Natural killer cell (primary cell): Measurements from ENCODE around the gene SEZ6L. TPM values are rescaled to one million over a fixed set of nuclear protein-coding genes. Genes with fewer than 3 reads are reported as not detected.

Source experiments
- ATAC-seq, 3 donors: fragments of 150-1000 bp in 2 of 3; fragments of 200-7000 bp in 1 of 3; cut with Tn5 transposase; 1 replicate in 1 of 3; 2 replicates in 2 of 3; pipeline ENCODE4 v1.10.0; 2021; ENCODE audit warnings: mild to moderate bottlenecking in 2 of 3, moderate library complexity in 2 of 3
- DNase-seq, 2 donors: peaks; one replicate each; pipeline versions ENCODE4 v3.0.0 to v3.0.0-alpha.2; 2013 to 2021; ENCODE audit warnings: mixed read lengths in 1 of 2
- H3K27ac ChIP-seq: one replicate; pipeline ENCODE4 v1.5.1; 2013; ENCODE audit warnings: mild to moderate bottlenecking, low read length
- H3K27me3 ChIP-seq: one replicate; pipeline ENCODE4 v1.6.1; 2013; ENCODE audit warnings: low read length; ENCODE audit not compliant: control insufficient read depth, insufficient read depth
- H3K36me3 ChIP-seq: one replicate; pipeline ENCODE4 v1.6.1; 2013; ENCODE audit warnings: low read length; ENCODE audit not compliant: control insufficient read depth, insufficient read depth
- H3K4me1 ChIP-seq: one replicate; pipeline ENCODE4 v1.6.1; 2013; ENCODE audit warnings: low read length; ENCODE audit not compliant: control insufficient read depth, insufficient read depth
- H3K4me3 ChIP-seq: one replicate; pipeline ENCODE4 v1.5.1; 2013; ENCODE audit warnings: low read length
- H3K9me3 ChIP-seq: one replicate; pipeline ENCODE4 v1.6.1; 2013; ENCODE audit warnings: low read length; ENCODE audit not compliant: control insufficient read depth, insufficient read depth
- H3K27ac Mint-ChIP-seq, 2 donors: one replicate each; pipeline ENCODE4 v1.8.0; 2022; ENCODE audit warnings: mild to moderate bottlenecking in 2 of 2, mixed read lengths in 2 of 2, moderate library complexity in 1 of 2
- H3K27me3 Mint-ChIP-seq, 2 donors: one replicate each; pipeline ENCODE4 v1.8.0; 2022; ENCODE audit warnings: low read depth in 2 of 2, mixed read lengths in 2 of 2
- H3K36me3 Mint-ChIP-seq: one replicate; pipeline ENCODE4 v1.8.0; 2022; ENCODE audit warnings: mixed read lengths
- H3K4me1 Mint-ChIP-seq, 2 donors: one replicate each; pipeline ENCODE4 v1.8.0; 2022; ENCODE audit warnings: mixed read lengths in 2 of 2
- H3K4me3 Mint-ChIP-seq: one replicate; pipeline ENCODE4 v1.8.0; 2022; ENCODE audit warnings: mild to moderate bottlenecking, moderate library complexity, mixed read lengths
- H3K9me3 Mint-ChIP-seq, 2 donors: one replicate each; pipeline ENCODE4 v1.8.0; 2022; ENCODE audit warnings: mixed read lengths in 2 of 2
- CTCF ChIP-seq: fragments of 200-600 bp; IDR thresholded peaks from one replicate; pipeline ENCODE4 v1.8.0; 2022; ENCODE audit warnings: antibody characterized with exemption
- WGBS: methylation state at CpG from one replicate; pipeline ENCODE4 v1.1.7; 2013; ENCODE audit warnings: missing lambda C conversion rate; ENCODE audit not compliant: insufficient coverage; 5-methylcytosine and 5-hydroxymethylcytosine counted together
- intact Hi-C: fragments of 100-400 bp; cut with micrococcal nuclease; formaldehyde crosslinking; loops from one replicate; pipeline ENCODE4 v1.14.2; 2022
- total RNA-seq, 4 donors: library from RNA; stranded (reverse); fragments of 120-200 nt in 1 of 4; gene quantifications; one replicate each; pipeline versions ENCODE4 v1.2.3 to v1.2.4, GENCODE V29; 2013 to 2022

The SEZ6L gene
- total RNA-seq, 3 donors from 2014 or later (not counting 1 experiment from before 2014, with no cell fraction given) = 0.11 to 1.1 (median 0.60) TPM

- Mint-ChIP-seq H3K36me3 (no peaks in the 10 kb centered on the region), H3K27ac (no peak overlapping the region), H3K4me3 (no peak overlapping the region), H3K4me1 (no peaks in the 10 kb centered on the region), H3K27me3 (peaks cover 13 to 33% of the 10 kb centered on the region in 2 donors), H3K9me3 (no peaks in the 10 kb centered on the region)
- no peak for ATAC-seq
- no peaks in the 10 kb centered on the region for H3K4me1 ChIP-seq
- TF ChIP-seq CTCF = no peak
- H3K27me3 ChIP-seq = no peaks in the 10 kb centered on the region
- H3K27ac ChIP-seq = no peak overlapping the region
- 89% methylated on average over 4 of the region's 4 CpGs for WGBS
- no peaks in the 10 kb centered on the region for H3K9me3 ChIP-seq
- no peak for DNase-seq
- no peak overlapping the region for H3K4me3 ChIP-seq
- intact Hi-C loops = no loop called here
- no peaks in the 10 kb centered on the region for H3K36me3 ChIP-seq
These were observed 60.6 kb downstream of the SEZ6L start for GRCh38 chr22:26229910-26230309.

GRCh38 chr22:26234296-26234695 is 65.0 kb downstream of the SEZ6L start:
- intact Hi-C loops = no loop called here
- H3K4me1 ChIP-seq = no peaks in the 10 kb centered on the region
- H3K27me3 ChIP-seq = no peaks in the 10 kb centered on the region
- no peak overlapping the region for H3K4me3 Mint-ChIP-seq
- H3K27me3 Mint-ChIP-seq = peaks cover 12 to 38% of the 10 kb centered on the region in 2 donors
- H3K27ac Mint-ChIP-seq = no peak overlapping the region
- no peaks in the 10 kb centered on the region for H3K36me3 Mint-ChIP-seq
- 36% methylated on average over 5 of the region's 5 CpGs for WGBS
- no peak overlapping the region for H3K27ac ChIP-seq
- H3K9me3 ChIP-seq = no peaks in the 10 kb centered on the region
- no peaks in the 10 kb centered on the region for H3K36me3 ChIP-seq
- no peak for TF ChIP-seq CTCF
- H3K4me3 ChIP-seq = no peak overlapping the region
- DNase-seq (no peak), ATAC-seq (no peak)
- no peaks in the 10 kb centered on the region for H3K9me3 Mint-ChIP-seq
- no peaks in the 10 kb centered on the region for H3K4me1 Mint-ChIP-seq

- H3K4me3 ChIP-seq = no peak overlapping the region
- no peaks in the 10 kb centered on the region for H3K4me1 ChIP-seq
- no peak for TF ChIP-seq CTCF
- Mint-ChIP-seq H3K36me3 (no peaks in the 10 kb centered on the region), H3K4me1 (no peaks in the 10 kb centered on the region), H3K27ac (no peak overlapping the region), H3K4me3 (no peak overlapping the region), H3K27me3 (peaks cover 11 to 38% of the 10 kb centered on the region in 2 donors), H3K9me3 (no peaks in the 10 kb centered on the region)
- no peak for ATAC-seq
- no peak for DNase-seq
- 83% methylated on average over 8 of the region's 11 CpGs for WGBS
- no peak overlapping the region for H3K27ac ChIP-seq
- H3K36me3 ChIP-seq = no peaks in the 10 kb centered on the region
- no peaks in the 10 kb centered on the region for H3K9me3 ChIP-seq
- no peaks in the 10 kb centered on the region for H3K27me3 ChIP-seq
- intact Hi-C loops = no loop called here
These were observed 66.7 kb downstream of the SEZ6L start for GRCh38 chr22:26235792-26236487.

GRCh38 chr22:26236991-26237390 is 67.7 kb downstream of the SEZ6L start:
- no peaks in the 10 kb centered on the region for H3K4me1 Mint-ChIP-seq
- no peaks in the 10 kb centered on the region for H3K9me3 Mint-ChIP-seq
- no peaks in the 10 kb centered on the region for H3K27me3 ChIP-seq
- intact Hi-C loops = no loop called here
- ATAC-seq (no peak), DNase-seq (no peak)
- H3K27ac ChIP-seq = no peak overlapping the region
- H3K4me3 Mint-ChIP-seq = no peak overlapping the region
- no peak overlapping the region for H3K4me3 ChIP-seq
- no peak for TF ChIP-seq CTCF
- 84% methylated on average over 6 of the region's 6 CpGs for WGBS
- no peak overlapping the region for H3K27ac Mint-ChIP-seq
- H3K36me3 Mint-ChIP-seq = no peaks in the 10 kb centered on the region
- H3K36me3 ChIP-seq = no peaks in the 10 kb centered on the region
- H3K27me3 Mint-ChIP-seq = peaks cover 11 to 33% of the 10 kb centered on the region in 2 donors
- no peaks in the 10 kb centered on the region for H3K4me1 ChIP-seq
- no peaks in the 10 kb centered on the region for H3K9me3 ChIP-seq
